ENCODE data around the gene ACER2. TPM values are rescaled to one million over a fixed set of nuclear protein-coding genes. Genes with fewer than 3 reads are reported as not detected.

ACER2 gene
- total and polyA plus RNA-seq, 10 of the 15 experiments (the other 5 are each of a cell fraction or from before 2014, with no cell fraction given), result 0.07 to 3.1 (median 2.2) TPM

DNA sequence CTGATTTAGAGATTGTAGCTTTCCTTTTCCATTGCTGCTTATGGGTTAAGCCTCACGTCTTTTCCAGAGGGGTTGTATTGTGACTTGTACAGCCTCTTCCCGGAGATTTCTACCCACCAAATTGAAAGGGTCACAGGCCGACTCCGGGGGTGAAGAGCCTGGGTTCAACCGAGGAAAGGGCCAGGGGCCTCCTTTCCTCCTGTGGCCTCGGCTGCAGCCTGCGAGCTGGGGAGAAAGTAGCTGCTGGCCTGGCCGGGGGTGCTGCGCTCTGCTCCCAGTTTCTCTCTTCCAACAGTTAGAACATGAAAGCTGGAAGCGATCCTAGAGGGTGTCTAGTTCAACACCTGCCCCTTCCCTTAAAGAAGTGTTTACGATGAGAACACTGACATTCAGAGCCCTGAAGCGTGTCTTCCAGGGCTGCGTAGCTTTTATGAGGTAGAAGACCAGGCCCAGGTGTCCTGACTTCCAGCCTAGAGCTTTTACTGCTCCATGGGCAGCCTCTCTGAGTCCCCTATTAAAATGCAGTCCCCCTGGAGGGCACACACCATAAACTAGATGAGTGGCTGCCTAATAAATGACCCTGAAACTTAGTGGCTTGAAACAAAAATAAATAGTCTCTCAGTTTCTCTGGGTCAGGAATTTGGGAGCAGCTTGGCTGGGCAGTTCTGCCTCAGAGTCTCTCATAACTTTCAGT lies 56.9 kb downstream of the ACER2 start:
- RAD21 ChIA-PET (ENCODE audit: unreplicated experiment), result interaction anchor here (1.3 to 2.2 kb wide), 3 partner anchors 9 to 369 kb away, joined by 5 to 14 read pairs (median 7); no protein-coding TSS in a partner anchor
- Histone ChIP-seq H2AFZ (ENCODE audit: control insufficient read depth, low read depth, low read length) (no peak overlapping the region), H3K36me3 (ENCODE audit: control insufficient read depth in 2 of 2, insufficient read depth in 2 of 2, low read length in 1 of 2) (no peaks in the 10 kb centered on the region), H3K27me3 (replicated peaks in 1 of 2; ENCODE audit: control insufficient read depth in 2 of 2, insufficient read depth in 2 of 2, low read length in 1 of 2) (no peaks in the 10 kb centered on the region), H3K9me3 (replicated peaks; ENCODE audit: control insufficient read depth, insufficient read depth, low read length) (no peaks in the 10 kb centered on the region), H3K4me3 (no peak overlapping the region), H3K9ac (ENCODE audit: control insufficient read depth, insufficient read depth, low read length) (no peak overlapping the region), H4K20me1 (ENCODE audit: control insufficient read depth, insufficient read depth) (no peaks in the 10 kb centered on the region), H3K27ac (ENCODE audit: control insufficient read depth, insufficient read depth) (no peak overlapping the region), H3K4me2 (ENCODE audit: control insufficient read depth, insufficient read depth) (no peak overlapping the region), H3K4me1 (ENCODE audit: control insufficient read depth, insufficient read depth, low read length) (0 out of 2 replicates have a peak, but pooled peaks cover 3% of the 10 kb centered on the region), H3K79me2 (ENCODE audit: control insufficient read depth, insufficient read depth, low read length) (no peaks in the 10 kb centered on the region)
- 87% methylated on average over 13 of the region's 13 CpGs for WGBS (ENCODE audit: insufficient coverage, insufficient replicate concordance, low lambda C conversion rate, missing lambda C conversion rate)
- SMC1A ChIA-PET (ENCODE audit: uncharacterized antibody, unreplicated experiment), result interaction anchor here (0.7 to 1.7 kb wide), 5 partner anchors 12 to 415 kb away, joined by 3 to 4 read pairs (median 4); no protein-coding TSS in a partner anchor
- intact Hi-C loops (cut with micrococcal nuclease; ENCODE audit: unreplicated experiment), result no loop called here
- POLR2A ChIA-PET, result interaction anchor here (0.6 kb wide), 1 partner anchor 281 kb away, joined by 3 read pairs; no protein-coding TSS in a partner anchor
- DNase-seq (ENCODE audit: low read depth, low spot score) (no peak), FAIRE-seq (no peak), ATAC-seq (no peak)
- TF ChIP-seq, protein P1, sequence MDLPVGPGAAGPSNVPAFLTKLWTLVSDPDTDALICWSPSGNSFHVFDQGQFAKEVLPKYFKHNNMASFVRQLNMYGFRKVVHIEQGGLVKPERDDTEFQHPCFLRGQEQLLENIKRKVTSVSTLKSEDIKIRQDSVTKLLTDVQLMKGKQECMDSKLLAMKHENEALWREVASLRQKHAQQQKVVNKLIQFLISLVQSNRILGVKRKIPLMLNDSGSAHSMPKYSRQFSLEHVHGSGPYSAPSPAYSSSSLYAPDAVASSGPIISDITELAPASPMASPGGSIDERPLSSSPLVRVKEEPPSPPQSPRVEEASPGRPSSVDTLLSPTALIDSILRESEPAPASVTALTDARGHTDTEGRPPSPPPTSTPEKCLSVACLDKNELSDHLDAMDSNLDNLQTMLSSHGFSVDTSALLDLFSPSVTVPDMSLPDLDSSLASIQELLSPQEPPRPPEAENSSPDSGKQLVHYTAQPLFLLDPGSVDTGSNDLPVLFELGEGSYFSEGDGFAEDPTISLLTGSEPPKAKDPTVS (IDR thresholded peaks at IDR 0.05; ENCODE audit: low read depth, low read length), result no peak
- TF ChIP-seq, protein P2, sequence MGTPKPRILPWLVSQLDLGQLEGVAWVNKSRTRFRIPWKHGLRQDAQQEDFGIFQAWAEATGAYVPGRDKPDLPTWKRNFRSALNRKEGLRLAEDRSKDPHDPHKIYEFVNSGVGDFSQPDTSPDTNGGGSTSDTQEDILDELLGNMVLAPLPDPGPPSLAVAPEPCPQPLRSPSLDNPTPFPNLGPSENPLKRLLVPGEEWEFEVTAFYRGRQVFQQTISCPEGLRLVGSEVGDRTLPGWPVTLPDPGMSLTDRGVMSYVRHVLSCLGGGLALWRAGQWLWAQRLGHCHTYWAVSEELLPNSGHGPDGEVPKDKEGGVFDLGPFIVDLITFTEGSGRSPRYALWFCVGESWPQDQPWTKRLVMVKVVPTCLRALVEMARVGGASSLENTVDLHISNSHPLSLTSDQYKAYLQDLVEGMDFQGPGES (IDR thresholded peaks at IDR 0.05), result no peak
- TF ChIP-seq, protein P3, sequence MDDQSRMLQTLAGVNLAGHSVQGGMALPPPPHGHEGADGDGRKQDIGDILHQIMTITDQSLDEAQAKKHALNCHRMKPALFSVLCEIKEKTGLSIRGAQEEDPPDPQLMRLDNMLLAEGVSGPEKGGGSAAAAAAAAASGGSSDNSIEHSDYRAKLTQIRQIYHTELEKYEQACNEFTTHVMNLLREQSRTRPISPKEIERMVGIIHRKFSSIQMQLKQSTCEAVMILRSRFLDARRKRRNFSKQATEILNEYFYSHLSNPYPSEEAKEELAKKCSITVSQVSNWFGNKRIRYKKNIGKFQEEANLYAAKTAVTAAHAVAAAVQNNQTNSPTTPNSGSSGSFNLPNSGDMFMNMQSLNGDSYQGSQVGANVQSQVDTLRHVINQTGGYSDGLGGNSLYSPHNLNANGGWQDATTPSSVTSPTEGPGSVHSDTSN (IDR thresholded peaks at IDR 0.05; ENCODE audit: insufficient replicate concordance, low read depth, low read length), result no peak
- TF ChIP-seq RB1 (IDR thresholded peaks at IDR 0.05; ENCODE audit: borderline replicate concordance) (no peak), EP300 (IDR thresholded peaks at IDR 0.05; ENCODE audit: borderline replicate concordance in 1 of 2, control insufficient read depth in 1 of 2, low read depth in 2 of 2, low read length in 2 of 2) (no peak), ZBED1 (IDR thresholded peaks at IDR 0.05; ENCODE audit: borderline replicate concordance) (no peak), MEF2A (IDR thresholded peaks at IDR 0.05; ENCODE audit: insufficient read depth, low read depth, low read length) (no peak), ASH2L (IDR thresholded peaks at IDR 0.05; ENCODE audit: borderline replicate concordance, low read depth) (no peak), CREM (IDR thresholded peaks at IDR 0.05; ENCODE audit: low read depth) (no peak), ZNF207 (IDR thresholded peaks at IDR 0.05; ENCODE audit: borderline replicate concordance) (no peak), ATF2 (IDR thresholded peaks at IDR 0.05; ENCODE audit: low read length) (no peak), YBX1 (IDR thresholded peaks at IDR 0.05) (no peak), SREBF1 (IDR thresholded peaks at IDR 0.05; ENCODE audit: low read length) (no peak)
- TF ChIP-seq, protein P4, sequence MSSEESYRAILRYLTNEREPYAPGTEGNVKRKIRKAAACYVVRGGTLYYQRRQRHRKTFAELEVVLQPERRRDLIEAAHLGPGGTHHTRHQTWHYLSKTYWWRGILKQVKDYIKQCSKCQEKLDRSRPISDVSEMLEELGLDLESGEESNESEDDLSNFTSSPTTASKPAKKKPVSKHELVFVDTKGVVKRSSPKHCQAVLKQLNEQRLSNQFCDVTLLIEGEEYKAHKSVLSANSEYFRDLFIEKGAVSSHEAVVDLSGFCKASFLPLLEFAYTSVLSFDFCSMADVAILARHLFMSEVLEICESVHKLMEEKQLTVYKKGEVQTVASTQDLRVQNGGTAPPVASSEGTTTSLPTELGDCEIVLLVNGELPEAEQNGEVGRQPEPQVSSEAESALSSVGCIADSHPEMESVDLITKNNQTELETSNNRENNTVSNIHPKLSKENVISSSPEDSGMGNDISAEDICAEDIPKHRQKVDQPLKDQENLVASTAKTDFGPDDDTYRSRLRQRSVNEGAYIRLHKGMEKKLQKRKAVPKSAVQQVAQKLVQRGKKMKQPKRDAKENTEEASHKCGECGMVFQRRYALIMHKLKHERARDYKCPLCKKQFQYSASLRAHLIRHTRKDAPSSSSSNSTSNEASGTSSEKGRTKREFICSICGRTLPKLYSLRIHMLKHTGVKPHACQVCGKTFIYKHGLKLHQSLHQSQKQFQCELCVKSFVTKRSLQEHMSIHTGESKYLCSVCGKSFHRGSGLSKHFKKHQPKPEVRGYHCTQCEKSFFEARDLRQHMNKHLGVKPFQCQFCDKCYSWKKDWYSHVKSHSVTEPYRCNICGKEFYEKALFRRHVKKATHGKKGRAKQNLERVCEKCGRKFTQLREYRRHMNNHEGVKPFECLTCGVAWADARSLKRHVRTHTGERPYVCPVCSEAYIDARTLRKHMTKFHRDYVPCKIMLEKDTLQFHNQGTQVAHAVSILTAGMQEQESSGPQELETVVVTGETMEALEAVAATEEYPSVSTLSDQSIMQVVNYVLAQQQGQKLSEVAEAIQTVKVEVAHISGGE (CRISPR knock-in tag; IDR thresholded peaks at IDR 0.05), result no peak
- CTCF ChIA-PET, result interaction anchor here (0.6 to 7.2 kb wide), 45 partner anchors 10 to 1264 kb away, joined by 3 to 102 read pairs (median 5); partner anchors contain the start of gene RRAGA
- in situ Hi-C loops (cut with MboI), result loop anchor here (25.0 kb wide), 1 partner anchor 1203 kb away; no protein-coding TSS in a partner anchor
- BruUV-seq (replicated peaks), result no TSS peak

All from GM12878 (cell line).